COLO829 (cell line): ENCODE measurements around the gene HEPACAM.

Experiments used
- DNase-seq: peaks from one replicate; pipeline ENCODE4 v3.0.0; 2012; ENCODE audit warnings: low spot score

HEPACAM gene

DNA sequence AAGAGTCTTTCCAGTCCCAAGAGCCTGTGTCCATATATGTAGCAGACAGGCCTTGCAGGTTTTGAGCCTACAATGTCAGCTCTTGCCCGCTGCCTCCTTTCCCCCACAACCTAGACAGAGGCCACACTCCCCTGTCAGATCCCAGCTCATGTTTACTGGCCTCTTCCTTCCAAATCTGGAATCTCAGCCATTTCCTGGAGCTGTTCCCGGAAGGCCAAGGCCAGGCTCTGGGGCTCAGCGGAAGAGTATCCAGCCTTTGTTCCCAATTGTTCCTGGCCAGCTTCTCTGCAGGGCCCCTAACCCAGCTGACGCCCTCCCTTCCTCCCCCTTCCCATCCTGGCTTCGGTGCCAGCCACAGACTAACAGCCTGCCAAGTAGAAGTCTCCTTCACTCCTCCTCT, 37.1 kb downstream of the HEPACAM start:
- DNase-seq = no peak

DNA sequence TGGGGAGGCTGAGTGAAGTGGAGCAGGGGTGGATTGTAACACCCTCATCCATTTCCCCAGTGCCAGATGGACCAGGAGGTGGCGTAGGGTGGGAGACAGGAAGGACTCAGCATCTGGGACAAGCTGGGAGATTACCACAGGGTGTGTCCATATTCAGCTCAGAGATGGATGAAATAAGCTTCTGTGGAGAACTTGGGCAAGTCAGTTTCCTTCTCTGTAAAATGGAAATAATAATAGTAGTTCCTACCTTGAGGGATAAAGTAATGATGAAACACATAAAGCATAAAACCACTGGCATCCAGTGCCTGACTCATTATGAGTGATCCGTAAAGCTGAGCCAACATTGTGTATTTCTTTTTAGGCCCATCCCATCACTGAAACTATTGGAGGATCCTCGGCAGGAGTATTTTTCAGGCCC, 37.6 kb downstream of the HEPACAM start:
- DNase-seq = no peak

DNA sequence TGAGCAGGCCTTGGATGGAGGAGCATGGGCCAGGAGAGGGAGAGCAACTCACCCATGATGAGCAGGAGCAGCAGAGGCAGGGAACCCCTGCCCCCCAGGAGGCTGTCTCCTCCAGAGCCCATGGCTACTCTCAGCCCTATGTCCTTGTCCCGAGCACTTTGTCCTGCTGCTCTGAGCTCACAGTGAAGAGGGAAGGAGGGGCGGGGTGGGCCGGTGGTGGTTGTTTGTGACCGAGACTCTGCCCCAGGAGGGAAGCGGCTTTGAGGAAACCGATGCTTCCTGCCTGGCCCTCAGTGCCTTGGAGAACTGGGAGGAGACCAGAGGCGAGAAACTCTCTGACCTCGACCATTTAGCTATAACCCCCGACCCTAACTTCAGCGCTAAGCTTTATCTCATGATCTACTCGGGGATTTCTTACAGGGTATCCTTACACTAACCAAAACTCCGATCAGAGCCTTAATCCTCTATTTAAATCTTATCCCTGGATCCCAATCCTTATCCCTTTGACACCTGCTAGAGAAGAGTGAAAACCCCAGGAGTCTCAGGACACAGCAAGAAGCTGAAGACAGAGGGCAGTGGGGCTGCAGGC, 38.1 kb downstream of the HEPACAM start, which contains the start of gene ROBO4:
TSS of gene ROBO4 (minus strand) at position 192 of the 589 bp plus-strand sequence. CDS start at position 122, 70 bp downstream.
- no peak for DNase-seq

DNA sequence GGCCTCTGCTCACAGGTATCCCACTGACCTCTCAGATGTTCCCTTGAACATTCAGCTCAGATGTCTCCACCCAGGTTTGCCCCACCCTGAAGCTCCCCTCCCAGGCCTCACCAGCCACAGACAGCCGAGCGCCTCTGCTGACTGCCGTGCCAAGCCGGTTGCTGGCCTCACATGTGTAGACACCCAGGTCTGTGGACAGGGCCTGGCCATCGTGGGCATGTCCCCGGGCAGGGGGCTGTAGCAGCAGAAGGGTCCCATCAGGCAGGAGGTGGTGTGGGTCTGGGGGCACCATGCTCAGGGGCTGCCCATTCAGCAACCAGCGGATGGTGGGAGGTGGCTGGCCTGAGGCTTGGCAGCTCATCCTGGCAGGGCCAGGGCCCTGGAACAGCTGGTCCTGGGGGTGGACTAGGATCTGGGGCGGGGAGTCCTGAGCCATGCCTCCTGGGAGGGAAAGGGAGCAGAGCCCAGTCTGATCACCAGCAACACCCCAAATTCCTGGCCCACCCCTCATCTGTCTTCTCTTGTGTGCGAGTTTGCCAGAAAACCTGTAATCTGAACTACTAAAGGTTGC, 38.9 kb downstream of the HEPACAM start:
- DNase-seq = no peak

DNA sequence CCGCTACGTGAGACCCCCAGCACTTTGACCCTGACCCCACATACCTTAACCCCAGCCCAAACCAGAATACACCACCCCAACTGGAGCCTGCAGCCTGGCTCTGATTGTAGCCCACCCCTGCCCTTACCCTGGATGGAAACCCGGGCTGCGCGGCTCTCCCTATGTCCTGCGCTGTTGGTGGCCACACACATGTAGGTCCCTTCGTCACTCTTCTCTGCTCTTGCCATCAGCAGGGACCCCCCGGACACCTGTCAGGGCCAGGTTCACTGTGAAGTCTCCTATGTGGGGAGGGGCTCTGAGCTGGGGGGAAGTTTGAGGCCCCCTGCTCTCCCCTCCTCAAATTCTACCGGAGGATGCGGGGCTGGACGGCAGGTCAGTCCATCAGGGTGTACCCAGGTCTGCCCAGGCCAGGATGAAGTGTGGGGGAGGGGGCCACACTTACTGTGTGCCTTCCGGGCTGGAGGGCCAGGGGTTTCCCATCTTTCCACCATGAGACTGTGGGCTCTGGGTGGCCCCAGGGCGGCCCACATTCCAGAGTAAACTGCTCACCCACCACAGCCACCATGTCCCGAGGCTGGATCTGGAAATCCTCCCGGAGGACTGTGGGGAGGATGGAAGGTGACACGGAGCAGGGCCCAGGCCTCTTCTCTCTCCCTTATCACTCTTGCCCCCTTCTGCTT, 39.6 kb downstream of the HEPACAM start:
- no peak for DNase-seq

DNA sequence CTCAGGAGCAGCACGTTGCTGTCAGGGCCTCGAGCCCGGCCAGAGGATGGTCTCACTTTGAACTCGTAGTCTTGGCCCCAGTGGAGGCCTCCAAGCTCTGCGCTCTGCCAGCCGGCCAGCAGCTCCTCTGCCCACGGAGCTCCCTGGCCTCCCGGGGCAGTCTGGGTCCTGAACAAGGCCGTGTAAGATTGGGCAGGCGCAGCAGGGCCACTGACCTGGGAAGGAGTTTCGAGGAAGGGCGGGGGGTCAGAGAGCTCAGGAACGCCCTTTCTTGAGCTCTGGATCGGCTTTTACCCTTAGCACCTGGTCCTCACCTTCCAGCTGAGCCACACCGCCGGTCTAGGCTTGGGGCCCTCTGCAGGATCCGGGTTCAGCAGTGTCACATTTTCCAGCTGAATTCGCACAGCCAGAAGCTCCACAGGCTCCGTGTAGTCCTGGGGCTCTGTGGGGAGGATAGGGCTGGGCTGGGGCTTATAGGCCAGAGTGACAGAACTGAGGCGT, 40.3 kb downstream of the HEPACAM start:
- no peak for DNase-seq

DNA sequence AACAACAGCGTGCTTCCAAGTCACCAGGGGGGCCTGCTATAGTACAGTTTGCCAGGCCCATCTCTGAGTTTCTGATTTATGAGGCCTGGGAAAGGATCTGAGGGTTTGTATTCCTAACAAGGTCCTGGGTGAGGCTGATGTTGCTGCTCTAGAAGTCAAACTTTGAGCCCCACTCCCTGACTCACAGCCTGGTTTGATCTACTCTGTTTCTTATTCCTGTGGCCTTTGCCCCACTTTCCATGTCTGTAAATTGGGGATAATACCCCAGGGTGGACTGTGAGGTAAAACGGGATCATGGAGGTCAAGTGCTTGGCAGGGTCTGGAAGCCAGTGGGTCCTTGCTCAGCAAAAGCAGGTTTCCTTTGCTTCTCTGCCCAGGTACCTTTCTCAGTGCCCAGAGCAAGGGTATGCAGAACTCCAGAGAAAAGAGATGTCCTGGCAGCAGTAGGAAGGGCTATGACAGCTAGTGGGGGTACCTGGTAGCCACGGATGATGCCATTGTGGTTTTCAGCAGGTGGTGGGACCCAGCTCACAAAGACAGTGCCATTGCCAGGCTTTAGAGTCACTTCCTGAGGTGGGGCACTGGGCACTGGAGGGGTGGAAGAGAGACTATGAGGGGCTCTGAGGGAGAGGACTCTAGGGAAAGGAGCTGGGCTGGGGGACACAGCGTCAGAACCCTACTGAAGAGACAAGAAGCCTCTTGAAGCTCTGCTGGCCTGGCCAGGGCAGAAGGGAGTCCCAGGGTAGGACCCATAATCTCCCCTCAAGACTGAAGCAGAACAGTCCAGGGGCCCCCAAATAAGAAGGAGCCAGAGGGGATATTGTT, 41.0 kb downstream of the HEPACAM start:
- DNase-seq = no peak

DNA sequence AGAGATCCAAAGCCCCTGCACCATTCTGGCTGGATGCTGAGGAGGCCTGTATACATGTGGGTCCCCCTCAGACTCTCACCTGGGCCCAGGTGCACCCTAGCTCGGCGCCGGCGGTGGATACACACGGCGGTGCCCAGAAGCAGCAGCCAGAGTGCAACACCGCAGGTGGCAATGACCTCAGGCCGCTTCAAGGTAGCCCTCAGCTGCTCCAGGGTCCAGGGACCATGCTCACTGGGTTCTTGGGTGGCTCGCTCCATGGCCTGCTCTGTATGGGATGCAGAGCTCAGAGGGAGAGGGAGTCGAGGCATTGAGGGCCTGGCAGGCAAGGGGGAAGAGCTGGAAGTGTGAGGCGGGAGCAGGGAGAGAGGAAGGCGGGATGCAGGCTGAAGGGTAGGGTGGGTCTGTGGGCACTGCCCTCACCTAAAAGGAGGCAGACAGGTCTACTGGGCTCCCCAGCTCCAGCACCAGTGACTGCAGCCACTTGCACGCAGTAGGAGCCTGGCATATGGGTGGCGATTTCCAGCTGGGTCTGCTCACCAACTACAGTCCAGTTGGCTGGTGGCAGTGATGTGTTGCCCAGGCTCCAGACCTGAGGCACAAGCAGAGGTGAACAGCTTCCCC, 42.0 kb downstream of the HEPACAM start:
- no peak for DNase-seq

DNA sequence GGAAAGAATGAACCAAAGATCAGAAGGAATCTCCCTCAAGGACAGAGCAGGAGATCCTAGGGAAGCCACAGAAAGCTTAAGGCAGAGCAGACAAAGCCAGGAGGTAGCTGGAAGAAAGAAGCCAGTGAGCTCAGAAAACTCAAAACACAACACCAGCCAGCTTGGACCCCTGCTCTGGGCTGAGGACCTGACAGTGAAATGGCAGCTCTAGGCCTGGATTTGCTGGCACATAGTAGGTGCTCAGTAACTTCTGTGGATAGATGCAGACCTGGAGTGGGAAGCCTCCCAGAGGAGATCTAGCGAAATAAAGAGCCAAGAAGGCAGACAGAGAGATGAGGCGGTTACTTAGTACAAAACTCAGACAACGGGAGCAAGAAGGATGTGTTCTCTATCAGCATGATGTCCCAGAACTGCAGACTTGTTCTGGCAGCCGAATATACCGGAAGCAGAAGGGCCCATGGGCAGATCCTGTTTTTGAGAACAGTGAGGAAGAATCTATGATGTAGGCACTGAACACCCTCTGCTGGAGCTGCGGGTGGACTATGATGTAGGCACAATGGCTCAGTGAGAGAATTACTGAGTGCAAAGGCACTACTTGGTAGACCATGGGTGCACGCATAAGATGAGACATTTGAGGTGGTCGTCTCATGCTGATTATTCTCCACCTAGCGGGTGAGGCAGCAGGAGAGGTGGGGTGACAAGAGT, 42.9 kb downstream of the HEPACAM start:
- DNase-seq = no peak

DNA sequence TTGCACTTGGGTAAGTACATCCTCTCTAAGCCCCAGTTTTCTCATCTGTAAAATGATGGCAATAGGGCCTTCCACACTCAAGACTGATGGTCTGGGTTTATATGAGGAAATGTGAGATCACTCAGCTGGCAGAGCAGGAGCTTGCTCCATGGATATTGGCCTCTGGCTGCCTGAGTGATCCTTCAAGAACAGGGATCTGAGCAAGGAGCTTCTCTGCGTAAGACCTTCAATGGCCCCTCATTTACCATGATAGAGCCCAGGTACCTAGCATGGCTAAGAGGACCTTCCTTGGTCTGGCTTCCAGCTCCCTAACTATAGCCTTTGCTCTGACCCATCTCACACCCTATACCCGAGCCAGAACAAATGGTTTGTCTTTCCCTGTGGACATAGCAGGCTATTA, 43.7 kb downstream of the HEPACAM start:
- no peak for DNase-seq

DNA sequence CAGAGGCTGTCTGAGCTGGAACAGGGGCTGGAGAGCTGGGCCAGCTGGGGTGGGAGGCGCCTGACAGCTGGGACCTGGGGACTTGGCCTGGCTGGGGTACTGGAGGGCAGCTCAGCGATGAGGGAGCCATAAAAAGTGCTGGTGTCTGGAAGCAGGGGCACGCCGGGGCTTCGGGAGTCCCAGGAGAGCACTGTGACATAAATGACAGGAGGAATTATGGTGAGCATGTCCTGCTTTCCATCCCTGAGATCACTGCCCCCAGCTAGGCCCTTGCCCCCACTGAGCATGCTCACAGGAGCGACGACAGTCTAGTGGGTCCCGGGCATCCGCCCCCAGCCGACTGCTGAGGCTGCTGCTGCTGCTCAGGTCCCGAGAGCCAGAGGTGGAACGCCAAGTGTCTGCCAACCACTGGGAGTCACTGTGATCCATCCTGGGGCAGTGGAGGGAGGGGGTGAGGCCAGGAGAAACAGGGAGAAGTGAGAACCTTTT, 44.4 kb downstream of the HEPACAM start:
- DNase-seq = no peak

DNA sequence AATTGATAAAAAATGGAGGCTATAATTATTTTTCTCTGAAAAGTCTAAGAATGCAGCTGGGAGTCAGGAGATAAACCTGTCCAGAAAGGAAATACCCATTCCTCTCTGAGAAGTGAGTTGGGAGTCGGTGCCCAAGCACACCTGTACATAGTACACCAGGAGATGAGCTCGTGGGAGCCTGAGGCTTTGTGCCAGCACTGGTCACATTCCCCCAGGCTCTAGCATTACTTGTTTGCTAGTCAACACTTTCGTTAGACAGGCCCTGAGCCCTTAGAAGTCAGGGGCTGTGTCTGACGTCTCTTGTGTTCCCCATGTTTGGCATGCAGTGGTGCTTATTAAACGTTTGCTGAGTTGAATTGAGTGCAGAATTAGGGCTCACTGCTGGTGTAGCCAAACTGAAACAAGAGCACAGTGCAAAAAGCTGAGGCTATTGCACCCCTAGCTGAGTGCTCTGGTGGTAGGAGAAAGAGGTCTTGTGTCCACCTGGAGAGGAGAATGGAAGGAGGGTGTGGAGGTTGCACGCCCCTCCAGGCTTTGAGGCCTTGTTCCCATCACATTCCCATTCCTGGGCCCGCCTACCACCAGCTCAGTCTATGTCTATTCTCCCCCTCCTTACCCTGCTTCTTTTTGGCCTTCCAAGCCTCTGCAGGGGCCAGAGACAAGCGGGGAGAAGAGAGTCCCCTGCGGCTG, 45.0 kb downstream of the HEPACAM start:
- DNase-seq = no peak

DNA sequence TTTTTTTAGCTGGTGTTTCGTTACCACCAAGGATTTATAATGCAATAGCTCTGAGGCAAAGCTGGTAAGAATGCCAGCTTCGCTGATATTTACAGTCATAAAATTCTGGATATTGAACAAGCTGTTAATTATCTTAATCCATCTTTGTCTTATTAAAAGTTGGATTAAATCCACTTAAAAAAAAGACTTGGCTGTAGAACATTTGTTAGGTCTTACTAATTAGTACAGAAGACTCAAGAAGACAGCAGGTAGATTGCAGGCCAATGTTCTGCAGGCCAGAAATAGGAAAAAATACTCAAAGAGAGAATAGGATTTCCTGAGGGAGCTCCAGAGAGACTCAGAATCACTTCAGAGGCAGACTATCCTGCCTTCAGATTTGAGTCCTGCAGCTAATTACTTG, 45.7 kb downstream of the HEPACAM start:
- DNase-seq = no peak

DNA sequence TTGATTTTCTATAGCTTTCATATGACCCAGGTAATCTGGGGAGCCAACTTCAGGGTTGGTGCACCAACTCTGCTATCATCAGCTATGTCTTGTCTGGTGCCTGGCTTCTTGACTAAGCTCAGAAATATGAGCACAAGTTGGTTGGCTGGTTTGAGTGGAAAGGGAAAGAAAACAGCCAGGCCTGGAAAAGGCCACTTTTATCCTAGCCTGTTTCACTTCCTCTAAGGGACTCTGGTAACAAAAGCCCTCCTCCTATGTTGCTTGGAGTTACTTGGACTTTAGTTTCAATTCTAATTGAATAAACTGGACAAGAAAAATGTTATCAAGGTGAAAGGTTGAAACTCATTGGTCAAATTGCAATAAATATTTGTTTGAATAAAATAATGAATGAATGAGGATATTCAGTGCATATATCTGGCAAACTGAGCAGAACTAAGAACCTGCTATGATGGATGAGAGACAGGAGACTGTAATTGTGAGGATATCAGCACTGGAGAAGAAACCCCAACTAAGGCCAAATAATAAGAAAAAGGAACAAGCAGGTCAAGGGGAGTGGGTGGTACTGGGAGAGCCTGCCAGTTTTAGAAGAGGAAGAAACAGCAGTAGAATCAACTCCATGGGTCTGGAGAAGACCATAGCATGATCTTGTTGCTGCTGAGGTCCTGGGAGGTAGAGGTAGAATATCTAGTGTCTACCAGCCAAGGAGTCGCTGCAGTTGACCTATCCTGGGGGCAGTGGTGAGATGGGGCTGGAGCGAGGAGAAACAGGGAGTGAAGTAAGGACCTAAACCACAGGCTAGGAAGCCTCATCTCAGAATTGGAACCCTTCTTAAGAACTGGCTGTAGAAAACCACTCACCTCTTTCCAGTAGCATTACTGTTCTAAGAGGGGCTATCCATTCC, 46.4 kb downstream of the HEPACAM start:
- no peak for DNase-seq

DNA sequence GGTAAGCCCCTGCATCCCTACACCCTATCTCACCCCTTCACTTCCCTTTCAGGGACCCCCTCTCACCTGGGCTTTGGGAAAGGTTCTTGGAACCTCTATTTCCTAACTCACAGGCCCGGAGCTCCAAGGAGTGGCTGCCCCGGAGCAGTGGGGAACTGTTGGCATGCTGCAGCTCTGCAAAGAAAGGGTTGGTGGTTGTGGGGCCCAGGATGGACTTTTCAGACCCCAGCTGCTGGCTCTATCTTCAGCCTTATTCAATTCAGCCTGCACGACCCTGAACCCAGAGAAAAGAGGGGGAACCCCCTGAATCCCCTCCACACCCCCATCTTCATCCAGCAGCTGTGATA, 48.2 kb downstream of the HEPACAM start:
- DNase-seq = no peak

DNA sequence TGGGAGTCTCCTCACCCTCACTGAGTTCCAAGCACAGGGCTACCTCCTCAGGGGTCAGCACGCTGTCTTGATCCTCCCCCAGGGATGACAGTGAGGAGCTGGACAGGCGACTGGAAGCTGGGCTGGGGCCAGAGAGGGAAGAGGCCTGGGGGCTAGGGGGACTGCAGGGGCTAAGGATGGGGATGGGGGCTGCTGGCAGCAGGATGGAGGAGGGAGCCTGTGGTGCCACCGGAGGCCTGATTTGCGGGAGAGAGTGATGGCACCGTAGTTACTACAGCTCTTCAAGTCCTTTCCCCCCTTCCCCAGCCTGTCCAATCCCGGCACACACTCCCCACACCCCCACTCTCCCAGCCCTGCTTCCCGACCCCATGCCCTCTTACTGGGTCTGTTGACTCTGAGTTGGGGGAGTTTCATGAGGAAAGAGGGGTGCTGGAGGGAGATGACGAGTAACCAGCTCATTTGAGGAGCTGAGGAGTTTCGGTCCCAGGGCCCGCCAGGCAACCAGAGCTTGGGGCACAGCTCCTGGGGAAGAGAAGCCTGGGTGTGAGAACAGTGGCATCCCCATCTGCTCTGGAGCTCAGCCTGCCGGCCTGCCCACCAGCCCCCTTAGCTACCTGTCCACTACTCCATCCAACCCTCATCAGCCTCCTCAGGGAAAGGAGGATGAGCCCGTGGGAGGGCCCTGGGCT, 48.7 kb downstream of the HEPACAM start:
- no peak for DNase-seq

DNA sequence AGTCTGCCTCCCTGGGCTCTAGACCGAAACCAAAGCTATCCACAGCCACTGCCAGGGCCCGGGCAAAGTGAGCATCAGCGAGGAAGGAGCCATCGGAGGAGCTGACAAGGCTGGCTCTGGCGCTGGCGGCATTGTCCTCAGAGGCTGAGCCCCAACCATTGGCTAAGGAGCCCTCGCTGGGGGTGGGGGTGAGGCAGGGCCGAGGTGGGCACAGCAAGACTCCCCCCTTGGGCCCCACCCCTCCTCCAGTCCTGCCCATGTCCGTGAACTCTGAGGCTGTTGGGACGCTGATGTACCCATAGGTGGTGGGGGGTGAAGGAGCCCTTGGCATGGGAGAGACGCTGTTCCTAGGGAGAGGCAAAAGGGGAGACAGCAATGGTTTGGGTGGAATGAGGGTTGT, 49.4 kb downstream of the HEPACAM start:
- DNase-seq = no peak

DNA sequence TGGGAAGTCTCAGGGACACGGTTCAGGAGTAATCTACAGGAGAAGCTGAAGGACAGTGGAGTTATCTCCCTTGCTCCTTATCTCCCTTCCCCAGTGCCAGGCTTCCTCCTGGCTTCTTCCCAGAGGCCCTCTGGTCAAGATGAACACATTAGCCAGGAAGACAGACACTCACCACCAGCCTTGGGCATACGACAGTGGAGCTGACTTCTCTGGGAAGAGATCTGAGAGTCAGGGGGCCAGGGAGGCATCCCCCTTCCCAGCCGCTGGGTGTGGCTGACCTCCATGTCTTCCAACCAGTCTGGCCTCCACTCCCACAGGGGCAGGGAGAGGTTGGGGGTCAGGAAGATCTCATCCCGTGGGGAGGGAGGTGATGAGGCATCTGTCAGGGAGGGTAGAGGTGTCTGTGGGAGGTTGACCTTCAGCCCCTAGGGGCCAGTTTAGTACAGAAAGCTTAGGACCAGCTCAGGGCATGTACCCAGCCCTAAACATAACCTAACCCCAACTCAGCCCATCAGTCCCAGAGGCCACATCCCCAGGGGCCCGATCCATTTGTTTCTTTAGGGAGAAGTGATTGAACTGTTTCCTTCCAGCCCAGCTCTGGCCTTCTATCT, 50.9 kb downstream of the HEPACAM start:
- no peak for DNase-seq

DNA sequence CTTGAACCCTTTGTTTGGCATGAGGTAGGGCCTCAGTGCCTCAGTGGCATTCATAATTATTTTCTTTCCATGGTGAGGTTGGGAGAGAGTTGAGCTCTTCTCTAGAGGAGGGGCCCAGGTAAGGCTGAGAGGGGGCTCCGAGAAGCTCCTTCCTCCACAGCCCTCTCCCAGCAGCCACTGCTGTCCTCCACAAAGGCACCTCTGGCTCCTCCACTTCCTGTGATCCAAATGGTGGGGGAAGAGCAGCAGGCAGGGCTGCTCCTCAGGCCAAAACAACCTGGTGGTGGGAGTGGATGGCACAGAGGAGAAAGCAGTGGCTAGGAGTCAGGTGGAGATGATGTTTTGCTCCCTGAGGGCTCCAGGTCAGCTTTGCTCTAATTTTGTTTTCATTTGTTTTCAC, 51.5 kb downstream of the HEPACAM start:
- DNase-seq = no peak
